Measurements from ENCODE around the gene ARHGAP12.

The ARHGAP12 gene

DNA sequence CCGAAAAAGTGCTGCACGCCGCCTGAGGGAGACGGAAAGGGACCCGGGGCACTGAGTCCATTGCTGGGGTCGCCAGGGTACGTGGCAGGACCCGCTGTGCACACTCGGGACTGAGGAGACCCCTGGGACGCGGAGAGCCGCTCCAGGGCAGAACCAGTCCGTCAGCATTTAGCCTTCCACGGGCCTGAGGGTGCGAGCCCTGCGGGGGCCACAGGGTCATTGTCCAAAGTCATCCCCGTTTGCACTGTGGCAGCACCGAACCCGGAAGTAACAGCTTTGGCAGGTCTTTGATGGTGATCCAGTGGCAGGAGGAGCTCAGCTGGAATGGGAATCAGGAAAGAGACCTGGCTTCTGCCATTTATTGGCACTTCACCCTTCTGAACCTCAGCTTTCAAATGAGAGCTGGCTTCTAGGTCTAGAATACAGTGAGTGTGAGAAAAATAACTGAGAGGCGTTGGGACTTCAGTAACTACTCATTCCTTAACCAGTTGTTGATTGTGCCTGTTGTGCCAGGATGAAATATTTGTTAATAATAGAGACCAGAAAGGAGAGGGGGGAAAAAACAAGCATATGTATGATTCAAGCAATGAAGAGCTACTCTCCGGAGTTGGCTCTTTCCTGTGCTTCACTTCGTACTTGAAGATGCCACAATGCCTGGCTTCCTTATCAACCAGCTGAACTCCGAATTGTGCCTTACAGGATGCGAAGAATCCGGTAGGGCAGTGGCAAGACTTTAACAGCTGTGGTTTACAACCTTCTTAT lies 811 bp upstream of the ARHGAP12 start:
- Histone ChIP-seq H3K4me2 (peak overlapping the region; percentile 98), H3K27me3 (ENCODE audit: insufficient read depth, low read depth) (no peaks in the 10 kb centered on the region), H3K4me3 (IDR thresholded peaks at IDR 0.05; ENCODE audit: insufficient read depth, low read depth, low read length) (no peak overlapping the region), H3K9ac (peak overlapping the region; percentile 53), H3K27ac (peak overlapping the region; percentile 29), H2AFZ (ENCODE audit: low read depth) (peak overlapping the region; percentile 84), H3K4me1 (ENCODE audit: low read depth, poor library complexity, severe bottlenecking) (peaks cover 24% of the 10 kb centered on the region), H3K79me2 (ENCODE audit: insufficient read depth, low read depth) (peaks cover 27% of the 10 kb centered on the region), H3K36me3 (ENCODE audit: insufficient read depth) (no peaks in the 10 kb centered on the region), H4K20me1 (ENCODE audit: insufficient read depth) (no peaks in the 10 kb centered on the region)
- TF ChIP-seq, protein P1, sequence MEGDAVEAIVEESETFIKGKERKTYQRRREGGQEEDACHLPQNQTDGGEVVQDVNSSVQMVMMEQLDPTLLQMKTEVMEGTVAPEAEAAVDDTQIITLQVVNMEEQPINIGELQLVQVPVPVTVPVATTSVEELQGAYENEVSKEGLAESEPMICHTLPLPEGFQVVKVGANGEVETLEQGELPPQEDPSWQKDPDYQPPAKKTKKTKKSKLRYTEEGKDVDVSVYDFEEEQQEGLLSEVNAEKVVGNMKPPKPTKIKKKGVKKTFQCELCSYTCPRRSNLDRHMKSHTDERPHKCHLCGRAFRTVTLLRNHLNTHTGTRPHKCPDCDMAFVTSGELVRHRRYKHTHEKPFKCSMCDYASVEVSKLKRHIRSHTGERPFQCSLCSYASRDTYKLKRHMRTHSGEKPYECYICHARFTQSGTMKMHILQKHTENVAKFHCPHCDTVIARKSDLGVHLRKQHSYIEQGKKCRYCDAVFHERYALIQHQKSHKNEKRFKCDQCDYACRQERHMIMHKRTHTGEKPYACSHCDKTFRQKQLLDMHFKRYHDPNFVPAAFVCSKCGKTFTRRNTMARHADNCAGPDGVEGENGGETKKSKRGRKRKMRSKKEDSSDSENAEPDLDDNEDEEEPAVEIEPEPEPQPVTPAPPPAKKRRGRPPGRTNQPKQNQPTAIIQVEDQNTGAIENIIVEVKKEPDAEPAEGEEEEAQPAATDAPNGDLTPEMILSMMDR (conservative IDR thresholded peaks at IDR 0.05; ENCODE audit: low read depth, low read length): no peak

DNA sequence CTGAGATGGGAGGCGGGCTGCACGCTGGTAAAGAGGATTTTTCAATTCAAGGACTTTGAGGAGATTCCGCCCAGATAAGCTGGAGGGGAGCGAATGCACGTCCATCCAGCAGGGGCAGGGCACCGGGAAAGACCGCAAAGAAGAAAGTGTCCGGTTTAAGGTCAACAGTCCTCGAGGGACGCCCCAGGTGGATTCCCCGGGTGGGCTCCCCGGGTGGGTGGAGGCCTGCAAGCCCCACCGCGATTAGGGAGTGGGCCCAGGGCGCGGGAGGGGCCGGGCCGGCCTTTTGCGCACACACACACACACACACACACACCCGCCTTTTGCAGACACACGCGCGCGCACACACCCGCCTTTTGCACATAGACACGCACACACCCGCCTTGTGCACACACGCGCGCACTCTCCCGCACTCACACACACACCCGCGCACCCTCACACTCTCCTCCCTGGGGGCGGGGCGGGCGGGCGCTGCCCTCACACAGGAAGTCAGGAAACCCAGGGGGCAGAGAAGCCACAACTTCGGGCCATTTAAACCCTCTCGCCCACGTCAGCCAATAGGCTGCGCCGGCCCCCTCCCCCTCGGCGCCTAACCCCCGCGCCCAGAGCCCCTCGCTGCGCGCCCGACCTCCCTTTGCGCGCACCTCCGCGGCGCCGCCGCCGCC lies 615 bp downstream of the ARHGAP12 start:
- Histone ChIP-seq H3K9ac (peak overlapping the region; percentile 53; the same call in 1 of the 2 replicates), H3K79me2 (ENCODE audit: insufficient read depth, low read depth) (peaks cover 39% of the 10 kb centered on the region)

DNA sequence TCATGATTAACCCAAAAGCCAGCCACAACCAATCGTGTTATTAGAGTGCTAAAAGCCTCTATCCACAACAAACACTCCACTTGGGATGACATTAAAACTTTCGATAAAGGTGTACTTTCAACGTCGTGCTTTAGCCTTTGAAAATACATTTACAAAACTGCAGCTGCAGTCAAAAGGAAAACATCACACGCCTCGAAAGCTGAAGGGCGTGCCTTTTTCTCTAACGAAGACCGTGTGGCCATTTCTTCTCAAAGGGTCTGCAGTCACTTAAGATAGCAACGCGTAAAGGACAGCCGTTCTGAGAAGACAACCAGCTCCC lies 1.1 kb downstream of the ARHGAP12 start:
- Histone ChIP-seq H2AFZ (ENCODE audit: low read depth) (peak overlapping the region; percentile 84), H3K79me2 (ENCODE audit: insufficient read depth, low read depth) (peaks cover 39% of the 10 kb centered on the region), H3K36me3 (ENCODE audit: insufficient read depth) (no peaks in the 10 kb centered on the region), H4K20me1 (ENCODE audit: insufficient read depth) (no peaks in the 10 kb centered on the region), H3K9ac (no peak overlapping the region), H3K4me1 (ENCODE audit: low read depth, poor library complexity, severe bottlenecking) (peaks cover 23% of the 10 kb centered on the region), H3K27me3 (ENCODE audit: insufficient read depth, low read depth) (no peaks in the 10 kb centered on the region), H3K4me2 (peak overlapping the region; percentile 57), H3K27ac (no peak overlapping the region), H3K4me3 (IDR thresholded peaks at IDR 0.05; ENCODE audit: insufficient read depth, low read depth, low read length) (no peak overlapping the region)
- TF ChIP-seq, protein P1 (conservative IDR thresholded peaks at IDR 0.05; ENCODE audit: low read depth, low read length): no peak

More for the DNA sequence above, 615 bp downstream of the ARHGAP12 start:
- H3K4me1 ChIP-seq (ENCODE audit: low read depth, poor library complexity, severe bottlenecking): peaks cover 24% of the 10 kb centered on the region
- no peak overlapping the region; the same call in 1 of the 2 replicates for H3K27ac ChIP-seq
- no peak overlapping the region for H3K4me3 ChIP-seq (IDR thresholded peaks at IDR 0.05; ENCODE audit: insufficient read depth, low read depth, low read length)
- no peaks in the 10 kb centered on the region for H4K20me1 ChIP-seq (ENCODE audit: insufficient read depth)
- H3K27me3 ChIP-seq (ENCODE audit: insufficient read depth, low read depth): no peaks in the 10 kb centered on the region
- TF ChIP-seq, protein P1 (conservative IDR thresholded peaks at IDR 0.05; ENCODE audit: low read depth, low read length): no peak
- H3K4me2 ChIP-seq: peak overlapping the region; percentile 57
- H2AFZ ChIP-seq (ENCODE audit: low read depth): peak overlapping the region; percentile 84
- no peaks in the 10 kb centered on the region for H3K36me3 ChIP-seq (ENCODE audit: insufficient read depth)

DNA sequence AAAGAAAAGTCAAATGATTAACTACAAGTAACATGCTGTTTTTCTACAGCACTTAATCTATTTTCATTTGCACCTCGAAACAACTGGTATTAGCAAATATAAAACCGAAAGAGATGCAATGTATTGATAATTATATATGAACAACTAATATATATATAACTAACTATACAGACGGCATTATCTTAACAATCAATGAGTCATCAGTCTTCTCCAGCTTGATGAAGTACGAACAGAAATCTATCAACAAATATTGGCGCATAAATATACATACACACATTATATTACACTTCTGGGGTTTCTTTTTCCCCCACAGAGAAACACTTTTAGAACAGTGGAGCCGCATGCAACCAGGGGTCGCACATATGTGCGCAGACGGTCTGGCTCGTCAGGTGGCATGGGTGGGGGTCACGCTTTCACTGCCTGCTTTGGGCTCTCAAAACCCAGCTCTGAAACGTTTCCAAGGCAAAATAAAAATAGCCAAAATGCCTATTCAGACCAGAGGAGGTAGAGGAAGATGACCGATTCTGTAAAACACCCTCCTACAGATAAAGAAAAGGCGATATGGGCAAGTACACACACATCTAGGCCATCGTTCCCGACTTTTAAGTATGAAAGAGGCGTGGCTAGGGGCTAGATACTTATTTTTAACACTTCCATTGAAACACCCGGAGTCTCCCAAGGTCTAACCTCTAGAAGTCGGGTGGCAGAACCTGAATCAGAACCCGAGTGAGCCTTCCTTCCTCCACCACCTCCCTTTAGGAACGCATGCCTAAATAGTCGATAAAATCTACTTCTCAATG lies 1.7 kb downstream of the ARHGAP12 start:
- Histone ChIP-seq H3K9ac (no peak overlapping the region), H3K79me2 (ENCODE audit: insufficient read depth, low read depth) (peaks cover 40% of the 10 kb centered on the region), H3K4me2 (peak overlapping the region; percentile 57), H4K20me1 (ENCODE audit: insufficient read depth) (no peaks in the 10 kb centered on the region), H2AFZ (ENCODE audit: low read depth) (peak overlapping the region; percentile 84; the same call in 1 of the 2 replicates), H3K4me3 (IDR thresholded peaks at IDR 0.05; ENCODE audit: insufficient read depth, low read depth, low read length) (no peak overlapping the region), H3K36me3 (ENCODE audit: insufficient read depth) (no peaks in the 10 kb centered on the region), H3K27ac (no peak overlapping the region), H3K27me3 (ENCODE audit: insufficient read depth, low read depth) (no peaks in the 10 kb centered on the region), H3K4me1 (ENCODE audit: low read depth, poor library complexity, severe bottlenecking) (peaks cover 22% of the 10 kb centered on the region)
- TF ChIP-seq, protein P1 (conservative IDR thresholded peaks at IDR 0.05; ENCODE audit: low read depth, low read length): no peak

Data from KMS-11 (cell line).